Activated CD8-positive, alpha-beta memory T cell treated with anti-CD3 and anti-CD28 coated beads, Interleukin-2, amount 50 U/mL, for 48 hours (primary cell): ENCODE measurements around the gene CPSF4.
"Not testable (repeated sequence)": the region's sequence is repeated elsewhere in the genome, so short reads cannot be mapped to it uniquely, and the experiment has no call there.

Experiments used
- DNase-seq: peaks from one replicate; pipeline ENCODE4 v3.0.0-alpha.2; 2020

The CPSF4 gene

GRCh38 chr7:99408379-99409191 is 30.2 kb upstream of the CPSF4 start, which contains the start of the genes BUD31 and PDAP1:
Gene BUD31, plus strand, starts transcription at chr7:99408969. Its CDS starts 2,124 bp downstream, at chr7:99411093.
Gene PDAP1, minus strand, starts transcription at chr7:99408597. Its CDS starts 49 bp downstream, at chr7:99408548.
- DNase-seq: peak; percentile 96

GRCh38 chr7:99409192-99409572 is 29.6 kb upstream of the CPSF4 start:
- DNase-seq: no peak

GRCh38 chr7:99409806-99410205 is 28.9 kb upstream of the CPSF4 start:
- no peak for DNase-seq

- no peak for DNase-seq
These were observed 28.1 kb upstream of the CPSF4 start for GRCh38 chr7:99410635-99411034.

- DNase-seq: not testable (repeated sequence)
These were observed 23.1 kb upstream of the CPSF4 start for GRCh38 chr7:99415513-99416127.

- no peak for DNase-seq
These were observed 20.5 kb upstream of the CPSF4 start for GRCh38 chr7:99418260-99418659.

- no peak for DNase-seq
These were observed 19.3 kb upstream of the CPSF4 start for GRCh38 chr7:99419323-99420021.

GRCh38 chr7:99420213-99420612 is 18.5 kb upstream of the CPSF4 start:
- DNase-seq: no peak

- DNase-seq: no peak
These were observed 17.8 kb upstream of the CPSF4 start for GRCh38 chr7:99420986-99421385.

GRCh38 chr7:99422186-99422585 is 16.6 kb upstream of the CPSF4 start:
- no peak for DNase-seq

- DNase-seq: no peak
These were observed 16.1 kb upstream of the CPSF4 start for GRCh38 chr7:99422625-99423024.

- no peak for DNase-seq
These were observed 13.6 kb upstream of the CPSF4 start for GRCh38 chr7:99424932-99425730.

GRCh38 chr7:99428972-99429566 is 9.7 kb upstream of the CPSF4 start:
- no peak for DNase-seq

- DNase-seq: no peak
These were observed 9.0 kb upstream of the CPSF4 start for GRCh38 chr7:99429756-99430155.

- DNase-seq: not testable (repeated sequence)
These were observed 6.8 kb upstream of the CPSF4 start for GRCh38 chr7:99431756-99432540.

GRCh38 chr7:99433158-99433557 is 5.6 kb upstream of the CPSF4 start:
- DNase-seq: no peak

GRCh38 chr7:99437946-99438572 is 684 bp upstream of the CPSF4 start:
- DNase-seq: no peak

GRCh38 chr7:99440195-99440594 is 1.5 kb downstream of the CPSF4 start:
- DNase-seq: no peak

- DNase-seq: no peak
These were observed 7.4 kb downstream of the CPSF4 start for GRCh38 chr7:99446096-99446495.

GRCh38 chr7:99447943-99448342 is 9.2 kb downstream of the CPSF4 start:
- DNase-seq: no peak

GRCh38 chr7:99448855-99449254 is 10.1 kb downstream of the CPSF4 start:
- DNase-seq: no peak
